HEK293 (cell line): ENCODE results near the gene DIP2C.

Experiments
- SP7 ChIP-seq: fragments of 450-650 bp; formaldehyde crosslinking; IDR thresholded peaks from 2 replicates; pipeline ENCODE4 v1.5.1; 2016; ENCODE audit warnings: missing biosample characterization, missing genetic modification characterization
- ZNF121 ChIP-seq: fragments of 450-650 bp; formaldehyde crosslinking; IDR thresholded peaks from 2 replicates; pipeline ENCODE4 v1.5.1; 2016; ENCODE audit warnings: missing biosample characterization, missing genetic modification characterization
- ZNF416 ChIP-seq: fragments of 450-650 bp; formaldehyde crosslinking; IDR thresholded peaks from 2 replicates; pipeline ENCODE4 v1.5.1; 2016; ENCODE audit warnings: missing biosample characterization, missing genetic modification characterization
- TF ChIP-seq, protein P1 (sequence below): fragments of 450-650 bp; formaldehyde crosslinking; IDR thresholded peaks from 2 replicates; pipeline ENCODE4 v1.5.1; 2016; ENCODE audit warnings: missing biosample characterization, missing genetic modification characterization
- TF ChIP-seq, protein P2 (sequence below): fragments of 450-650 bp; formaldehyde crosslinking; IDR thresholded peaks from 2 replicates; pipeline ENCODE4 v1.5.1; 2016; ENCODE audit warnings: missing biosample characterization, missing genetic modification characterization
- TF ChIP-seq, protein P3 (sequence below): fragments of 450-650 bp; formaldehyde crosslinking; conservative IDR thresholded peaks from 2 replicates; pipeline ENCODE4 v1.5.1; 2016; ENCODE audit warnings: low read depth, missing biosample characterization, missing genetic modification characterization

DNA sequence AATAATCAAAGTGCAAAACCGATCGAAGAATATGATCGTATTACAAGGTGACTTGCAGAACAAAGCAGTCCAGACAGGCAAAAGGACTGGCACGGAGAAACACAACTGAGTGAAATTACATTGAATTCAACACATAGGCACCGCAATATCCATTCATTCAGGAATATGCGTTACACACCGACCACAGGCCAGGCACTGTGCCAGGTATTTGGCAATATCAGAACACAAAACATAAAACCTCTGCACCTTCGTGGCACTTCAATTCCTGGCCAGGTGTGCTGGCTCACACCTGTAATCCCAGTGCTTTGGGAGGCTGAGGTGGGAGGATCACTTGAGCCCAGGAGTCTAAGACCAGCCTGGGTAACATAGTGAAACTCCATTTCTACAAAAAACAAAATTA is 187.9 kb downstream of the DIP2C start:
- TF ChIP-seq, protein P1, sequence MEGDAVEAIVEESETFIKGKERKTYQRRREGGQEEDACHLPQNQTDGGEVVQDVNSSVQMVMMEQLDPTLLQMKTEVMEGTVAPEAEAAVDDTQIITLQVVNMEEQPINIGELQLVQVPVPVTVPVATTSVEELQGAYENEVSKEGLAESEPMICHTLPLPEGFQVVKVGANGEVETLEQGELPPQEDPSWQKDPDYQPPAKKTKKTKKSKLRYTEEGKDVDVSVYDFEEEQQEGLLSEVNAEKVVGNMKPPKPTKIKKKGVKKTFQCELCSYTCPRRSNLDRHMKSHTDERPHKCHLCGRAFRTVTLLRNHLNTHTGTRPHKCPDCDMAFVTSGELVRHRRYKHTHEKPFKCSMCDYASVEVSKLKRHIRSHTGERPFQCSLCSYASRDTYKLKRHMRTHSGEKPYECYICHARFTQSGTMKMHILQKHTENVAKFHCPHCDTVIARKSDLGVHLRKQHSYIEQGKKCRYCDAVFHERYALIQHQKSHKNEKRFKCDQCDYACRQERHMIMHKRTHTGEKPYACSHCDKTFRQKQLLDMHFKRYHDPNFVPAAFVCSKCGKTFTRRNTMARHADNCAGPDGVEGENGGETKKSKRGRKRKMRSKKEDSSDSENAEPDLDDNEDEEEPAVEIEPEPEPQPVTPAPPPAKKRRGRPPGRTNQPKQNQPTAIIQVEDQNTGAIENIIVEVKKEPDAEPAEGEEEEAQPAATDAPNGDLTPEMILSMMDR (tag by site-specific recombination), result no peak
- TF ChIP-seq ZNF121 (tag by site-specific recombination) (no peak), SP7 (tag by site-specific recombination) (no peak), ZNF416 (tag by site-specific recombination) (no peak)
- TF ChIP-seq, protein P2, sequence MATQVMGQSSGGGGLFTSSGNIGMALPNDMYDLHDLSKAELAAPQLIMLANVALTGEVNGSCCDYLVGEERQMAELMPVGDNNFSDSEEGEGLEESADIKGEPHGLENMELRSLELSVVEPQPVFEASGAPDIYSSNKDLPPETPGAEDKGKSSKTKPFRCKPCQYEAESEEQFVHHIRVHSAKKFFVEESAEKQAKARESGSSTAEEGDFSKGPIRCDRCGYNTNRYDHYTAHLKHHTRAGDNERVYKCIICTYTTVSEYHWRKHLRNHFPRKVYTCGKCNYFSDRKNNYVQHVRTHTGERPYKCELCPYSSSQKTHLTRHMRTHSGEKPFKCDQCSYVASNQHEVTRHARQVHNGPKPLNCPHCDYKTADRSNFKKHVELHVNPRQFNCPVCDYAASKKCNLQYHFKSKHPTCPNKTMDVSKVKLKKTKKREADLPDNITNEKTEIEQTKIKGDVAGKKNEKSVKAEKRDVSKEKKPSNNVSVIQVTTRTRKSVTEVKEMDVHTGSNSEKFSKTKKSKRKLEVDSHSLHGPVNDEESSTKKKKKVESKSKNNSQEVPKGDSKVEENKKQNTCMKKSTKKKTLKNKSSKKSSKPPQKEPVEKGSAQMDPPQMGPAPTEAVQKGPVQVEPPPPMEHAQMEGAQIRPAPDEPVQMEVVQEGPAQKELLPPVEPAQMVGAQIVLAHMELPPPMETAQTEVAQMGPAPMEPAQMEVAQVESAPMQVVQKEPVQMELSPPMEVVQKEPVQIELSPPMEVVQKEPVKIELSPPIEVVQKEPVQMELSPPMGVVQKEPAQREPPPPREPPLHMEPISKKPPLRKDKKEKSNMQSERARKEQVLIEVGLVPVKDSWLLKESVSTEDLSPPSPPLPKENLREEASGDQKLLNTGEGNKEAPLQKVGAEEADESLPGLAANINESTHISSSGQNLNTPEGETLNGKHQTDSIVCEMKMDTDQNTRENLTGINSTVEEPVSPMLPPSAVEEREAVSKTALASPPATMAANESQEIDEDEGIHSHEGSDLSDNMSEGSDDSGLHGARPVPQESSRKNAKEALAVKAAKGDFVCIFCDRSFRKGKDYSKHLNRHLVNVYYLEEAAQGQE, result no peak
- TF ChIP-seq, protein P3, sequence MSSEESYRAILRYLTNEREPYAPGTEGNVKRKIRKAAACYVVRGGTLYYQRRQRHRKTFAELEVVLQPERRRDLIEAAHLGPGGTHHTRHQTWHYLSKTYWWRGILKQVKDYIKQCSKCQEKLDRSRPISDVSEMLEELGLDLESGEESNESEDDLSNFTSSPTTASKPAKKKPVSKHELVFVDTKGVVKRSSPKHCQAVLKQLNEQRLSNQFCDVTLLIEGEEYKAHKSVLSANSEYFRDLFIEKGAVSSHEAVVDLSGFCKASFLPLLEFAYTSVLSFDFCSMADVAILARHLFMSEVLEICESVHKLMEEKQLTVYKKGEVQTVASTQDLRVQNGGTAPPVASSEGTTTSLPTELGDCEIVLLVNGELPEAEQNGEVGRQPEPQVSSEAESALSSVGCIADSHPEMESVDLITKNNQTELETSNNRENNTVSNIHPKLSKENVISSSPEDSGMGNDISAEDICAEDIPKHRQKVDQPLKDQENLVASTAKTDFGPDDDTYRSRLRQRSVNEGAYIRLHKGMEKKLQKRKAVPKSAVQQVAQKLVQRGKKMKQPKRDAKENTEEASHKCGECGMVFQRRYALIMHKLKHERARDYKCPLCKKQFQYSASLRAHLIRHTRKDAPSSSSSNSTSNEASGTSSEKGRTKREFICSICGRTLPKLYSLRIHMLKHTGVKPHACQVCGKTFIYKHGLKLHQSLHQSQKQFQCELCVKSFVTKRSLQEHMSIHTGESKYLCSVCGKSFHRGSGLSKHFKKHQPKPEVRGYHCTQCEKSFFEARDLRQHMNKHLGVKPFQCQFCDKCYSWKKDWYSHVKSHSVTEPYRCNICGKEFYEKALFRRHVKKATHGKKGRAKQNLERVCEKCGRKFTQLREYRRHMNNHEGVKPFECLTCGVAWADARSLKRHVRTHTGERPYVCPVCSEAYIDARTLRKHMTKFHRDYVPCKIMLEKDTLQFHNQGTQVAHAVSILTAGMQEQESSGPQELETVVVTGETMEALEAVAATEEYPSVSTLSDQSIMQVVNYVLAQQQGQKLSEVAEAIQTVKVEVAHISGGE, result no peak
